WI38 (cell line): ENCODE data around the gene C16orf95.

Experiments
- H3K4me3 ChIP-seq: 2 replicates; pipeline ENCODE4 v1.5.1; 2011; ENCODE audit warnings: low read depth, mild to moderate bottlenecking, control low read depth, low read length
- TF ChIP-seq, protein P1 (sequence below): IDR thresholded peaks from 2 replicates; pipeline ENCODE4 v1.5.1; 2012; ENCODE audit warnings: low read depth, mild to moderate bottlenecking, control low read depth, low read length

C16orf95 gene

DNA sequence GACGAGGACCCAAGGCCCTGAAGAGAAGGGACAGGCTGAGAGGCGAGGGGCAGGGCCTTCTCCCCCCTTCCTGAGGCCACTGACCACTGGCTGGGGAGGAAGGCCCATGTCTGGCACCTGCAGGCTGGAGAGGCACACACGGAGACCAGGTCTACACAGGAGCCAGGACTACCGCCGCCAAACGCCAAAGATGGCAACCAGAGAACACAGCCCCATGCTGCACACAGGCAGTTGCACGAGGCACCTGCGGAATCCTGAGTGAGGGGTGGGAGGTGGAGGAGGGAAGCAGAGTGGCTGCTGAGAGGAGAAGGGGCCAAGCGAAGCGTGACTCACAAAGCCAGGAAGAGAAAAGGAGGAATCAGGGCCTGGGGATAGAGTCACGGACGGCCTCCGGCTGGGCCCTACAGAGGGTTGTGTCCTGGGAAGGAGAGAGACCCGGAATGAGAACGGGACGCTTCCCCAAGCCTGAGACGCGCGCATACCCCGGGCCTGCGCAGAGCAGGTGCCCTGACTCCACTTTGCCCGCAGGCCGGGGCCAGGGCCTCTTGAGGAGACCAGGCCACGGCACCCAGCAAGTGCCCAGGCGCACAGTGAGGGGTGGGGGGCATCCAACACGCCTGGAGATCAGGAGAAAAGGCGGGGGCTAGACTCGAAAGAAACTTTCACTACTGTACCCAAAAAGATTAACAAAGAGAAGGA is 28.7 kb upstream of the C16orf95 start:
- TF ChIP-seq, protein P1, sequence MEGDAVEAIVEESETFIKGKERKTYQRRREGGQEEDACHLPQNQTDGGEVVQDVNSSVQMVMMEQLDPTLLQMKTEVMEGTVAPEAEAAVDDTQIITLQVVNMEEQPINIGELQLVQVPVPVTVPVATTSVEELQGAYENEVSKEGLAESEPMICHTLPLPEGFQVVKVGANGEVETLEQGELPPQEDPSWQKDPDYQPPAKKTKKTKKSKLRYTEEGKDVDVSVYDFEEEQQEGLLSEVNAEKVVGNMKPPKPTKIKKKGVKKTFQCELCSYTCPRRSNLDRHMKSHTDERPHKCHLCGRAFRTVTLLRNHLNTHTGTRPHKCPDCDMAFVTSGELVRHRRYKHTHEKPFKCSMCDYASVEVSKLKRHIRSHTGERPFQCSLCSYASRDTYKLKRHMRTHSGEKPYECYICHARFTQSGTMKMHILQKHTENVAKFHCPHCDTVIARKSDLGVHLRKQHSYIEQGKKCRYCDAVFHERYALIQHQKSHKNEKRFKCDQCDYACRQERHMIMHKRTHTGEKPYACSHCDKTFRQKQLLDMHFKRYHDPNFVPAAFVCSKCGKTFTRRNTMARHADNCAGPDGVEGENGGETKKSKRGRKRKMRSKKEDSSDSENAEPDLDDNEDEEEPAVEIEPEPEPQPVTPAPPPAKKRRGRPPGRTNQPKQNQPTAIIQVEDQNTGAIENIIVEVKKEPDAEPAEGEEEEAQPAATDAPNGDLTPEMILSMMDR, result no peak
- no peak overlapping the region for H3K4me3 ChIP-seq

DNA sequence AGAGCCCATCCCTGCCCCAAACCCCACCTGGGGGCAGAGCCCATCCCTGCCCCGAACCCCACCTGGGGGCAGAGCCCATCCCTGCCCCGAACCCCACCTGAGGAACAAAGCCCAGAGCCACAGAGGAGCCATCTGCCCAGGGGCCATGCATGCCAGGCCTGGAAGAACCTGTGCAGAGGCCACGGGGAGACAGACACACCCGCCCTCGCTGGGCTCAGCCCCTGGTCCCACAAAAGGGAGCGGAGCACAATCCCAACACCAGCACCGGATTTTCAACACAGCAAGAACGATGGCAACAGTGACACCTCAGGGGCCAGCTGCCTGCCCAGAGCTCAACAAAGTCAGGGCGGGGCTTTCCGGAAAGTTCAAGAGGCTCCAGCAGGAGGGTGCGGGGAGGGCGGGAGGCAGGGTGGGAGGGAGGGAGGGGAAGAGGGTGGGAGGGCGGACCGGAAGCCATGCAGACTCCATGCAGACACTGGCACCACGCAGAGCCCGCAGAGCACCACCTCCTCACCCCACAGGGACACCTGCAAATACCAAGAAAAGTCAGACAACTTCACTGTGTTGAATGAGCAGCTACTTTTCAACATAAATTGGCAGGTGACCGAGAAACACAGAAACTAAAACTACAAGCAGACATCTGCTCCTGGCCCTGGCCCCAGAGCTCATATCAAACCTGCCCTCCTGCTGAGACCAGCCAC is 27.9 kb upstream of the C16orf95 start:
- H3K4me3 ChIP-seq, result no peak overlapping the region
- TF ChIP-seq, protein P1, result no peak

DNA sequence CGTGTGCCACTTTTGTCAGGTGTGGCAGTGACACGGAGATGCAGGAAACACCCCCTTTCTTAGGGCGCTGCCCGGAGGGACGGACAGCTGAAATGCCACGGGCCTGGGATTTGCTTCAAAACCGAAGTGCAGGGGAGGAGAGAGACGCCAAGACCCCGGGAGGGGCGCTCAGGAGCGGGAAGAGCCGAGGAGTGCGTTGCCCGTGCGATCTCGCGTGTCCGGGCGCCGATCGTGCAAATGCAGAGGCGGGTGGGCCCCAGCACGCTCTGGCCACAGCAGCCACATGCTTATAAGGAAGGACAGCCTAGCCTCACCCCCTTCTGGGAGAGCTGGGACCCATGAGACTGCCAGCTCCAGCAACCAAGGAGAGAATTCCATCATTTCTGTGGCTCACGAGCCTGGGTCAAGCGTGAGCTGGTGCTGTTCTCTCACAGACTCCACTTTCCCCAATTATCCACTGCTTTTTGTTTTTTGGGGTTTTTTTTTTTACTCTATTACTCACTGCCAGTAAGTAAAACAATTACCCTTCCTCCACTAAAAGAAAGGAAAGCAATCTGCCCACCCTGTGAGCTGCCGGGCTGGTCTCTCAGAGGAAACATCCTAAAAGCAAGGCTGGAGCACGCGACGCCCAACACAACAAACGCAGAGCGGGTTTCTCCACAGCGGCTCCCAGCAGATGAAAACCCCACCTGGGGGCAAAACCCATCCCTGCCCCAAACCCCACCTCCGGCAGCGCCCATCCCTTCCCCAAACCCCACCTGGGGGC is 27.2 kb upstream of the C16orf95 start:
- no peak overlapping the region for H3K4me3 ChIP-seq
- TF ChIP-seq, protein P1, result no peak

DNA sequence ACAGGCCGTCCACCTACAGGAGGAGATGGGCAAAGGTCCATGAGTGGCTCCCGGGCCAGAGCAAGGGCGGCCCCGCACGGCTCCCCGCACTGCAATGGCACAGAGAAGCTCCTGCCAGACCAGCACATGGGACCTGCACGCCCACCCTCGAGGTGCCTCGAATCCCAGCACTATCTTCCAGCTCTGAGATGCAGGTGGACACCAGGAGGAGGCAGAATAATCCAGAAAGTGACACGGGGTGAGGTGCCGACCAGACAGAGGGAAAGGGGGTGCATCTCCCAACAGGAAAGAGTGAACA is 26.5 kb upstream of the C16orf95 start:
- TF ChIP-seq, protein P1, result no peak
- H3K4me3 ChIP-seq, result no peak overlapping the region

DNA sequence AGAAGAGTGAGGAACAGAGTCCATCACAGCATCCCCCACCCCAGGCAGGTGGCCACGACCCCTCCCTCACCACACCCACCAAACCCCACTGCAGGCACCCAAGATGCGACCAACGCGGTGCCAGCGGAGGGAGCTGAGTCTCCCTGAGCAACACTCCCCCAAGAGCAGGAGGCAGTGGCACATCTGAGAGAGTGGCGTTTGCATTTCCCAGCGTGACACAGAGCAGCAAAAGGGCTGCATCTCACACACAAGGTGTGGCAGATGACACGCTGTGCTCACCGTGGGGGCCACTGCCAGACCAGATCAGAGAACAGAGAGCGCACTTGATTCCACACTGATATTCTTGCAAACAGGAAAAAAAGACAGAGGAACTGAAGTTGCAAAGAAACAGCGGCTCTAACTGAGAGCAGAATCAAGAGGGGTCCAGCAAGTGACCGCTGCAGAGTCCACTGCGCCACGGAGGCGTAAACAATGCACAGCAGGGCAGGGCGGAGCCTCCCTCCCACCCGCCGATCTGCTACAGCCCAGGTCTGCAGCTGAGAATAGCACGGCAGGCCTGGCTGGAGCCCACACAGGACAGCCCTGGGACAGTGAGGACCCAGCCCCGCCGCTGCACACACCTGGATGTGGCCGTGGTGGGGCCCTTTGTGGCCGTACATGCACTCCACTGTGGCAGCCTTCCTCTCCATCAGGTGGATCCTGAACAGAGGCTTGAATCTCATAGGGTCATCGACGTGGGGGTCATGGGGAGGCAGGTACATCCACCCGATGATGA is 26.0 kb upstream of the C16orf95 start:
- no peak overlapping the region for H3K4me3 ChIP-seq
- TF ChIP-seq, protein P1, result no peak

DNA sequence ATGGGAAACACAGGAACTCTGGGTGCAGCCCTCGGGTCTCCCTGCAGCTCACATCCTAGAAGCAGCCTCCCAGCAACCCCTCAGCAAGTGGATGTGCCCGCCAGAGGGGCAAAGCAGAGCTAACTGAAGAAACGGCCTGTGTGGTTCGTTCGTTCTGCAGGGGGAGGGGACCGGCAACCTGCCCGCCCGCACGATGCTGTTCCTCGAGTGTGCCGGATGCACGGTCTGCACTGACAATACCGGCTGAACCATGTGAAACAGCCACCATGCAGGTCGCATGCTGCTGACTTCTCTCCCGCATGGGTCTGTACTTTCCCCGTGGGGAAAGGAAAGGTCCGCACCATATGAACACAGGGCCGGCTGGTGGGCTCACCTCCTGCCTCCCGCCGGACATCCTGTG is 25.3 kb upstream of the C16orf95 start:
- no peak overlapping the region for H3K4me3 ChIP-seq
- TF ChIP-seq, protein P1, result no peak
